Panc1 (cell line): ENCODE results near the gene DCAF5. TPM values are rescaled to one million over a fixed set of nuclear protein-coding genes. Genes with fewer than 3 reads are reported as not detected.

ENCODE experiments used
- ATAC-seq: fragments of 200-7000 bp; cut with Tn5 transposase; 2 replicates; pipeline ENCODE4 v1.9.1; 2020; ENCODE audit warnings: mild to moderate bottlenecking, moderate library complexity
- BruUV-seq: library from RNA; stranded (reverse); fragments of 400-500 nt; replicated peaks from 2 replicates; lab custom pipeline; 2021; lab: Mats Ljungman, UMichigan
- CTCF ChIA-PET: fragments of 300-600 bp; sonication (Branson Sonifier 250); formaldehyde crosslinking; loops from one replicate; lab custom pipeline; 2022; ENCODE audit warnings: antibody characterized with exemption; lab: Charles Lee
- POLR2A ChIA-PET: fragments of 300-600 bp; sonication (Branson Sonifier 250); formaldehyde crosslinking; loops from one replicate; lab custom pipeline; 2022; ENCODE audit warnings: antibody characterized with exemption; lab: Charles Lee
- DNase-seq: peaks from one replicate; pipeline ENCODE4 v3.0.0-alpha.2; 2010; ENCODE audit warnings: low read depth, low spot score
- H3K27ac ChIP-seq: 2 replicates; pipeline ENCODE4 v1.5.1; 2011; ENCODE audit warnings: mild to moderate bottlenecking, low read length, inconsistent platforms
- H3K27me3 ChIP-seq: fragments of 200-500 bp; sonication (Bioruptor generic); 2 replicates; pipeline ENCODE4 v1.6.0; 2014; ENCODE audit warnings: low read length, inconsistent platforms; ENCODE audit not compliant: control insufficient read depth, insufficient read depth
- H3K36me3 ChIP-seq: fragments of 200-500 bp; sonication (Bioruptor generic); 2 replicates; pipeline ENCODE4 v1.5.1; 2014; ENCODE audit warnings: inconsistent platforms, mild to moderate bottlenecking, low read length, moderate library complexity; ENCODE audit not compliant: control insufficient read depth, insufficient read depth
- H3K4me1 ChIP-seq: 2 replicates; pipeline ENCODE4 v1.5.1; 2011; ENCODE audit warnings: inconsistent platforms, mild to moderate bottlenecking, low read length, moderate library complexity; ENCODE audit not compliant: control insufficient read depth, insufficient read depth
- H3K4me3 ChIP-seq, 2 experiments: 2 replicates each; pipeline ENCODE4 v1.5.1; 2011 to 2012; ENCODE audit warnings: low read depth in 2 of 2, low read length in 2 of 2, mild to moderate bottlenecking in 2 of 2, inconsistent platforms in 1 of 2, moderate library complexity in 1 of 2
- H3K9me3 ChIP-seq: fragments of 200-500 bp; sonication (Bioruptor generic); 2 replicates; pipeline ENCODE4 v1.5.1; 2014; ENCODE audit warnings: low read depth, mild to moderate bottlenecking, inconsistent platforms, low read length, moderate library complexity; ENCODE audit not compliant: control insufficient read depth, insufficient read depth
- POLR2AphosphoS5 ChIP-seq: IDR thresholded peaks from 2 replicates; pipeline ENCODE4 v1.6.1; 2012; ENCODE audit warnings: mild to moderate bottlenecking, low read depth, low read length, moderate library complexity
- SIN3A ChIP-seq: IDR thresholded peaks from 2 replicates; pipeline ENCODE4 v1.6.1; 2012; ENCODE audit warnings: low read depth, mild to moderate bottlenecking, low read length, moderate library complexity, borderline replicate concordance; ENCODE audit not compliant: insufficient read depth
- TCF7L2 ChIP-seq: IDR thresholded peaks from 2 replicates; pipeline ENCODE4 v1.6.1; 2011; ENCODE audit warnings: mild to moderate bottlenecking, low read depth, low read length, inconsistent platforms
- in situ Hi-C: cut with HindIII; loops from 2 replicates; pipeline ENCODE4 v1.10.0; 2016; ENCODE audit warnings: low sequenced_read_pairs, low pct_unique_long_range_greater_than_20kb
- intact Hi-C: fragments of 100-400 bp; cut with micrococcal nuclease; formaldehyde crosslinking; loops from one replicate; pipeline ENCODE4 v1.10.0; 2022; ENCODE audit not compliant: unreplicated experiment
- total RNA-seq: library from RNA; stranded (reverse); gene quantifications from one replicate; pipeline ENCODE4 v1.2.1, GENCODE V29; 2021; ENCODE audit not compliant: unreplicated experiment
- TF ChIP-seq, protein P1 (sequence below), 2 experiments: IDR thresholded peaks; 2 replicates each; pipeline ENCODE4 v1.6.1; 2011 to 2012; ENCODE audit warnings: low read depth in 2 of 2, control low read depth in 1 of 2, low read length in 1 of 2, mild to moderate bottlenecking in 1 of 2, moderate library complexity in 1 of 2; ENCODE audit not compliant: insufficient read depth in 1 of 2
- TF ChIP-seq, protein P2 (sequence below): fragments of 450-650 bp; IDR thresholded peaks from 2 replicates; pipeline ENCODE4 v1.5.1; 2017; ENCODE audit warnings: mild to moderate bottlenecking

Gene DCAF5
- total RNA-seq, 1 experiment from 2014 or later, result 27.6 TPM

DNA sequence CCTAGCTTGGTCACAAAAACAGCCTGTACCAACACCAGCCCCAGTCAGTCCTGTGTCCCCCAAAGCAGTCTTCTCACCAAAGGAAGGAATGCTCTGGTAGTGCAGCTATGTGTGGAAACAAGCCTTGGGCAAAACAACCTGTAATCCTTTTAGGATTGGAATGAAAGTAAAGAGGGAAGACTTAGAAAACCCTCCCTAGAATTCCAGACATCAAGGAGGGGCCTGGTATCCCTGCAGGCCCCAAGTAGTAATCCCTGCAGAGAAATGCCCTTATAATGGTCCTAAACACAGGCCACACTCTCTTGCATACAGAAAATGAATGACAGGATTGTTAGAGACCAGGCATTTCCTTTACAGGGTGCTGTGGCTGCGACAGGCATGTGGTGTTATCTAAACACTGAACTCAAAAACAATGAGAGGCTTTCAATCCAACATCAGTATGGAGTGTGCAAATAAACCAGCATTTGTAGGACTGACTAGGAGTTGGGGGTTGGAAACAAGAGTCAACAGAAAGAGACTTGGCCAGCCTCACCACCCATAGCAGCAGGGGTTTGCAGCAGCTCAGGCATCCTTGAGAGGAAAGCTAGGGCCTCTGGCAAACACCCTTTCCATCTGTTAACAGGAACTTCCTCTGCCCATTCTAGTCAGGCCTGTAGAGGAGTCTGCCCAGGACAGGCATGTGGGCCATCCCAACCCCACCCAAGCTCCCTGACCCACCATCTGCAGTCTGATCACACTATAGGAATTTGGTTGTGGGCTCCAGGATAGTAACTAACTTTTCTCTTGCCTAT, 59.1 kb downstream of the DCAF5 start:
- POLR2A ChIA-PET, result no interaction called here
- intact Hi-C loops, result no loop called here

DNA sequence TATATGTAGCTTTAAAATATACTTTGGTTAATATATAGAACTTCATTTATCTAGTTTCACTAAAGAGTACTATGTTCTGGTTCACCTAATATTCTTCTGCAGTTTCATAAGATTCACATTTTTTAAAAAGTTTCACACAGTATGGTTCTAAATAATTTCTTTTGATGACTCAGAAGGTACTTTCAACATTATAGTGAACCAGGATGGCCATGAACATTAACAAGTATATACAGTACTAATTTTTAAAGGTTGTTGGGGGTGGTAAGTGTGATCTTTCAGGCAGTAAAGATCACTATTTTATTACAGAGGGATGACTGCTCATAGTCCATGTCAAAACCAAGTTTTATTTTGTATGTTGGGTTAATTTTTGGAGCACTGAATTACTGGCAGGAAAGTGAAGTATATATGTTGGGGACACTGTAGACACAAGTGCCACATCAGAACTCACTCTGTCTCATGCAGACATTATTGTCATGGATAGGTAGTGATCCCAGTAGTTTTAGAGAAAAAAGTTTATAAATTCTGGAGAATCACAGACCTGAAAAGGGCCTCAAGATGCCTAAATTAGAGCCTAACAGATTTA, 60.0 kb downstream of the DCAF5 start:
- ChIA-PET POLR2A (no interaction called here), CTCF (interaction anchor here (1.6 kb wide), 1 partner anchor 182 kb away, joined by 3 read pairs; no protein-coding TSS in a partner anchor)
- Histone ChIP-seq H3K4me3 (no peak overlapping the region), H3K36me3 (peaks cover 4% of the 10 kb centered on the region), H3K27ac (peak overlapping the region; percentile 81), H3K4me1 (peaks cover 27% of the 10 kb centered on the region), H3K27me3 (no peaks in the 10 kb centered on the region), H3K9me3 (no peaks in the 10 kb centered on the region)
- BruUV-seq, result no TSS peak
- TF ChIP-seq, protein P1, sequence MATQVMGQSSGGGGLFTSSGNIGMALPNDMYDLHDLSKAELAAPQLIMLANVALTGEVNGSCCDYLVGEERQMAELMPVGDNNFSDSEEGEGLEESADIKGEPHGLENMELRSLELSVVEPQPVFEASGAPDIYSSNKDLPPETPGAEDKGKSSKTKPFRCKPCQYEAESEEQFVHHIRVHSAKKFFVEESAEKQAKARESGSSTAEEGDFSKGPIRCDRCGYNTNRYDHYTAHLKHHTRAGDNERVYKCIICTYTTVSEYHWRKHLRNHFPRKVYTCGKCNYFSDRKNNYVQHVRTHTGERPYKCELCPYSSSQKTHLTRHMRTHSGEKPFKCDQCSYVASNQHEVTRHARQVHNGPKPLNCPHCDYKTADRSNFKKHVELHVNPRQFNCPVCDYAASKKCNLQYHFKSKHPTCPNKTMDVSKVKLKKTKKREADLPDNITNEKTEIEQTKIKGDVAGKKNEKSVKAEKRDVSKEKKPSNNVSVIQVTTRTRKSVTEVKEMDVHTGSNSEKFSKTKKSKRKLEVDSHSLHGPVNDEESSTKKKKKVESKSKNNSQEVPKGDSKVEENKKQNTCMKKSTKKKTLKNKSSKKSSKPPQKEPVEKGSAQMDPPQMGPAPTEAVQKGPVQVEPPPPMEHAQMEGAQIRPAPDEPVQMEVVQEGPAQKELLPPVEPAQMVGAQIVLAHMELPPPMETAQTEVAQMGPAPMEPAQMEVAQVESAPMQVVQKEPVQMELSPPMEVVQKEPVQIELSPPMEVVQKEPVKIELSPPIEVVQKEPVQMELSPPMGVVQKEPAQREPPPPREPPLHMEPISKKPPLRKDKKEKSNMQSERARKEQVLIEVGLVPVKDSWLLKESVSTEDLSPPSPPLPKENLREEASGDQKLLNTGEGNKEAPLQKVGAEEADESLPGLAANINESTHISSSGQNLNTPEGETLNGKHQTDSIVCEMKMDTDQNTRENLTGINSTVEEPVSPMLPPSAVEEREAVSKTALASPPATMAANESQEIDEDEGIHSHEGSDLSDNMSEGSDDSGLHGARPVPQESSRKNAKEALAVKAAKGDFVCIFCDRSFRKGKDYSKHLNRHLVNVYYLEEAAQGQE (IDR thresholded peaks at IDR 0.05; ENCODE audit: insufficient read depth in 1 of 2, low read depth in 2 of 2, low read length in 1 of 2), result no peak
- TF ChIP-seq TCF7L2 (no peak), POLR2AphosphoS5 (no peak), SIN3A (no peak)
- TF ChIP-seq, protein P2, sequence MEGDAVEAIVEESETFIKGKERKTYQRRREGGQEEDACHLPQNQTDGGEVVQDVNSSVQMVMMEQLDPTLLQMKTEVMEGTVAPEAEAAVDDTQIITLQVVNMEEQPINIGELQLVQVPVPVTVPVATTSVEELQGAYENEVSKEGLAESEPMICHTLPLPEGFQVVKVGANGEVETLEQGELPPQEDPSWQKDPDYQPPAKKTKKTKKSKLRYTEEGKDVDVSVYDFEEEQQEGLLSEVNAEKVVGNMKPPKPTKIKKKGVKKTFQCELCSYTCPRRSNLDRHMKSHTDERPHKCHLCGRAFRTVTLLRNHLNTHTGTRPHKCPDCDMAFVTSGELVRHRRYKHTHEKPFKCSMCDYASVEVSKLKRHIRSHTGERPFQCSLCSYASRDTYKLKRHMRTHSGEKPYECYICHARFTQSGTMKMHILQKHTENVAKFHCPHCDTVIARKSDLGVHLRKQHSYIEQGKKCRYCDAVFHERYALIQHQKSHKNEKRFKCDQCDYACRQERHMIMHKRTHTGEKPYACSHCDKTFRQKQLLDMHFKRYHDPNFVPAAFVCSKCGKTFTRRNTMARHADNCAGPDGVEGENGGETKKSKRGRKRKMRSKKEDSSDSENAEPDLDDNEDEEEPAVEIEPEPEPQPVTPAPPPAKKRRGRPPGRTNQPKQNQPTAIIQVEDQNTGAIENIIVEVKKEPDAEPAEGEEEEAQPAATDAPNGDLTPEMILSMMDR, result no peak
- in situ Hi-C loops, result no loop called here
- DNase-seq (no peak), ATAC-seq (no peak)
- intact Hi-C loops, result no loop called here

More for the DNA sequence above, 59.1 kb downstream of the DCAF5 start:
- peaks cover 27% of the 10 kb centered on the region for H3K4me1 ChIP-seq
- no peak for TF ChIP-seq SIN3A
- 0 out of 2 replicates have a peak, but pooled peaks have one; percentile 34 for TF ChIP-seq POLR2AphosphoS5
- in situ Hi-C loops, result no loop called here
- no peak overlapping the region for H3K4me3 ChIP-seq
- DNase-seq (no peak), ATAC-seq (peak; percentile 93)
- CTCF ChIA-PET, result interaction anchor here (1.6 kb wide), 1 partner anchor 183 kb away, joined by 3 read pairs; no protein-coding TSS in a partner anchor
- peak overlapping the region; percentile 81 for H3K27ac ChIP-seq
- BruUV-seq, result no TSS peak
- peaks cover 4% of the 10 kb centered on the region; the same call in 1 of the 2 replicates for H3K36me3 ChIP-seq
- H3K9me3 ChIP-seq, result no peaks in the 10 kb centered on the region
- H3K27me3 ChIP-seq, result no peaks in the 10 kb centered on the region
